ENCODE measurements around the gene APLP2. TPM values are rescaled to one million over a fixed set of nuclear protein-coding genes. Genes with fewer than 3 reads are reported as not detected.

The APLP2 gene
- total and polyA plus RNA-seq, 2 of the 13 experiments (the other 11 are each of a cell fraction or from before 2014, with no cell fraction given) = 315 to 594 TPM

DNA sequence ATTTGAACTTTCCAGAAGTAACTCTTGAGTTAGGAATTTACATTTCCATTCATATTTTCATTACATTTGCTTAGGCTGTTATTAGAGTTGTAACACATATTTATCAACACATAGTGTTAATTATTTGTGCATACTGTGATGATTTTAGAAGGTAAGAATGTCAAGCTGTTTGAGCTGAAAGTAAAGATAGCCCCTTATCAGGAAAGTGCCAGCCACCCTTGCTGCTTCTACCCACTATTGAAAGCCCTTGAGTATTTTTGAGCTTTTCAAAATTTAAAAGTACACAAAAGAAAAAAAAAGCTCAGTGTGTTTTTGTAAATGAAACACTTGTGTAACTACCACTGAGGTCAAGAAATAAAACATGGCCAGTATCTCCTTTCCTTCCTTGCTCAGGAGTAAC is 8.0 kb downstream of the APLP2 start:
- Histone ChIP-seq H3K9me3 (ENCODE audit: low read length) (no peaks in the 10 kb centered on the region), H3K9ac (ENCODE audit: insufficient read depth, low read depth, low read length) (no peak overlapping the region), H4K20me1 (ENCODE audit: insufficient read depth, low read length) (peaks cover 23% of the 10 kb centered on the region), H3K4me1 (ENCODE audit: insufficient read depth, low read length) (peaks cover 76% of the 10 kb centered on the region), H3K36me3 (replicated peaks in 1 of 2; ENCODE audit: control insufficient read depth in 1 of 2, insufficient read depth in 2 of 2, low read length in 2 of 2) (peaks cover 0 to 4% of the 10 kb centered on the region in 2 experiments; a peak in 2 of 5 replicates), H3K4me2 (ENCODE audit: low read depth, low read length) (no peak overlapping the region), H2AFZ (ENCODE audit: low read length) (no peak overlapping the region), H3K27me3 (ENCODE audit: control insufficient read depth in 1 of 2, insufficient read depth in 2 of 2, low read length in 2 of 2) (no peaks in the 10 kb centered on the region), H3K27ac (ENCODE audit: extremely low read length, insufficient read depth, low read length) (no peak overlapping the region), H3K79me2 (ENCODE audit: insufficient read depth, low read length) (peaks cover 96% of the 10 kb centered on the region), H3K4me3 (replicated peaks in 1 of 3; ENCODE audit: insufficient read depth in 1 of 3, low read depth in 2 of 3, low read length in 3 of 3) (no peak overlapping the region)
- intact Hi-C loops (cut with micrococcal nuclease; ENCODE audit: unreplicated experiment) (no loop called here), in situ Hi-C loops (cut with HindIII; ENCODE audit: extremely low pct_ligation_motif_present, low pct_unique_long_range_greater_than_20kb) (no loop called here)
- ChIA-PET POLR2A (interaction anchor here (0.7 to 1.2 kb wide), 3 partner anchors 11 to 75 kb away, joined by 3 to 4 read pairs (median 3); partner anchors contain the start of gene PRDM10), CTCF (ENCODE audit: low intra/inter-chr PET ratio, low total read pairs) (no interaction called here)
- no peak for TF ChIP-seq ZNF607 (CRISPR knock-in tag; IDR thresholded peaks at IDR 0.05; ENCODE audit: borderline replicate concordance)
- FAIRE-seq = no peak
- no peak for DNase-seq (ENCODE audit: low spot score)
- no TSS peak for BruUV-seq (replicated peaks)
- no peak for ATAC-seq

DNA sequence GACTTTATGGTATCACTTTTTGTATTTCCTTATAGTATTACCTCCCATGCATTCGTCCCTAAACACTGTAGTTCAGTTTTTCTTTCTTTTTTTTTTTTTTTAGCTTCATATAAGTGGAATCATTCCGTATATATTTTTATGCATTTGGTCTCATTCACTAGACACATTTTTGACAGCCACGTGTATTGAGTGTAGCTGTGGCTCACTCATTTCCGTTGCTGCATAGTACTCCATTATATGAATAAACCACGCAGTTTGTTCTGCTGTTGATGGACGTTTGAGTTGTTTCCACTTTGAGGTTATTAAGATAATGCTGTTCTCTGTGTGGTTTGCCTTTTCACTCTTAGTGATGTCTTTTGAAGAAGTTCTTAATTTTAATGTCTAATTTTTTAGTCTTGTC is 8.4 kb downstream of the APLP2 start:
- POLR2A ChIA-PET = interaction anchor here (0.7 to 1.2 kb wide), 3 partner anchors 11 to 75 kb away, joined by 3 to 4 read pairs (median 3); partner anchors contain the start of gene PRDM10
- Histone ChIP-seq H3K27me3 (ENCODE audit: control insufficient read depth in 1 of 2, insufficient read depth in 2 of 2, low read length in 2 of 2) (no peaks in the 10 kb centered on the region), H4K20me1 (ENCODE audit: insufficient read depth, low read length) (peaks cover 27% of the 10 kb centered on the region), H3K27ac (ENCODE audit: extremely low read length, insufficient read depth, low read length) (no peak overlapping the region), H3K9ac (ENCODE audit: insufficient read depth, low read depth, low read length) (no peak overlapping the region), H3K9me3 (ENCODE audit: low read length) (no peaks in the 10 kb centered on the region), H2AFZ (ENCODE audit: low read length) (no peak overlapping the region), H3K4me3 (replicated peaks in 1 of 3; ENCODE audit: insufficient read depth in 1 of 3, low read depth in 2 of 3, low read length in 3 of 3) (no peak overlapping the region), H3K4me1 (ENCODE audit: insufficient read depth, low read length) (peaks cover 73% of the 10 kb centered on the region), H3K79me2 (ENCODE audit: insufficient read depth, low read length) (peaks cover 96% of the 10 kb centered on the region), H3K4me2 (ENCODE audit: low read depth, low read length) (no peak overlapping the region), H3K36me3 (replicated peaks in 1 of 2; ENCODE audit: control insufficient read depth in 1 of 2, insufficient read depth in 2 of 2, low read length in 2 of 2) (peaks cover 0 to 5% of the 10 kb centered on the region in 2 experiments; a peak in 3 of 5 replicates)
- intact Hi-C loops (cut with micrococcal nuclease; ENCODE audit: unreplicated experiment) (no loop called here), in situ Hi-C loops (cut with HindIII; ENCODE audit: extremely low pct_ligation_motif_present, low pct_unique_long_range_greater_than_20kb) (no loop called here)
- BruUV-seq (replicated peaks) = no TSS peak
- WGBS (ENCODE audit: low lambda C conversion rate) = 87% methylated on average over 6 of the region's 6 CpGs
- no peak for FAIRE-seq
- CTCF ChIA-PET (ENCODE audit: low intra/inter-chr PET ratio, low total read pairs) = no interaction called here
- DNase-seq (ENCODE audit: low spot score) = no peak
- no peak for ATAC-seq
- TF ChIP-seq, protein P1, sequence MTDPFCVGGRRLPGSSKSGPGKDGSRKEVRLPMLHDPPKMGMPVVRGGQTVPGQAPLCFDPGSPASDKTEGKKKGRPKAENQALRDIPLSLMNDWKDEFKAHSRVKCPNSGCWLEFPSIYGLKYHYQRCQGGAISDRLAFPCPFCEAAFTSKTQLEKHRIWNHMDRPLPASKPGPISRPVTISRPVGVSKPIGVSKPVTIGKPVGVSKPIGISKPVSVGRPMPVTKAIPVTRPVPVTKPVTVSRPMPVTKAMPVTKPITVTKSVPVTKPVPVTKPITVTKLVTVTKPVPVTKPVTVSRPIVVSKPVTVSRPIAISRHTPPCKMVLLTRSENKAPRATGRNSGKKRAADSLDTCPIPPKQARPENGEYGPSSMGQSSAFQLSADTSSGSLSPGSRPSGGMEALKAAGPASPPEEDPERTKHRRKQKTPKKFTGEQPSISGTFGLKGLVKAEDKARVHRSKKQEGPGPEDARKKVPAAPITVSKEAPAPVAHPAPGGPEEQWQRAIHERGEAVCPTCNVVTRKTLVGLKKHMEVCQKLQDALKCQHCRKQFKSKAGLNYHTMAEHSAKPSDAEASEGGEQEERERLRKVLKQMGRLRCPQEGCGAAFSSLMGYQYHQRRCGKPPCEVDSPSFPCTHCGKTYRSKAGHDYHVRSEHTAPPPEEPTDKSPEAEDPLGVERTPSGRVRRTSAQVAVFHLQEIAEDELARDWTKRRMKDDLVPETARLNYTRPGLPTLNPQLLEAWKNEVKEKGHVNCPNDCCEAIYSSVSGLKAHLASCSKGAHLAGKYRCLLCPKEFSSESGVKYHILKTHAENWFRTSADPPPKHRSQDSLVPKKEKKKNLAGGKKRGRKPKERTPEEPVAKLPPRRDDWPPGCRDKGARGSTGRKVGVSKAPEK (CRISPR knock-in tag; IDR thresholded peaks at IDR 0.05; ENCODE audit: borderline replicate concordance) = no peak
- TF ChIP-seq TBL1XR1 (IDR thresholded peaks at IDR 0.05; ENCODE audit: borderline replicate concordance, low read length, partially characterized antibody) = no peak
- no peak for TF ChIP-seq ZNF333 (CRISPR knock-in tag; IDR thresholded peaks at IDR 0.05; ENCODE audit: borderline replicate concordance)
- no peak for TF ChIP-seq ZKSCAN8 (CRISPR knock-in tag; IDR thresholded peaks at IDR 0.05; ENCODE audit: borderline replicate concordance)
- TF ChIP-seq, protein P2, sequence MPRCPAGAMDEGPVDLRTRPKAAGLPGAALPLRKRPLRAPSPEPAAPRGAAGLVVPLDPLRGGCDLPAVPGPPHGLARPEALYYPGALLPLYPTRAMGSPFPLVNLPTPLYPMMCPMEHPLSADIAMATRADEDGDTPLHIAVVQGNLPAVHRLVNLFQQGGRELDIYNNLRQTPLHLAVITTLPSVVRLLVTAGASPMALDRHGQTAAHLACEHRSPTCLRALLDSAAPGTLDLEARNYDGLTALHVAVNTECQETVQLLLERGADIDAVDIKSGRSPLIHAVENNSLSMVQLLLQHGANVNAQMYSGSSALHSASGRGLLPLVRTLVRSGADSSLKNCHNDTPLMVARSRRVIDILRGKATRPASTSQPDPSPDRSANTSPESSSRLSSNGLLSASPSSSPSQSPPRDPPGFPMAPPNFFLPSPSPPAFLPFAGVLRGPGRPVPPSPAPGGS (CRISPR knock-in tag; IDR thresholded peaks at IDR 0.05) = no peak
- no peak for TF ChIP-seq ATF1 (CRISPR knock-in tag; IDR thresholded peaks at IDR 0.05)
- TF ChIP-seq, protein P3, sequence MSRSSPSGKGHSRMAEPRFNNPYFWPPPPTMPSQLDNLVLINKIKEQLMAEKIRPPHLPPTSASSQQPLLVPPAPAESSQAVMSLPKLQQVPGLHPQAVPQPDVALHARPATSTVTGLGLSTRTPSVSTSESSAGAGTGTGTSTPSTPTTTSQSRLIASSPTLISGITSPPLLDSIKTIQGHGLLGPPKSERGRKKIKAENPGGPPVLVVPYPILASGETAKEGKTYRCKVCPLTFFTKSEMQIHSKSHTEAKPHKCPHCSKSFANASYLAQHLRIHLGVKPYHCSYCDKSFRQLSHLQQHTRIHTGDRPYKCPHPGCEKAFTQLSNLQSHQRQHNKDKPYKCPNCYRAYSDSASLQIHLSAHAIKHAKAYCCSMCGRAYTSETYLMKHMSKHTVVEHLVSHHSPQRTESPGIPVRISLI (CRISPR knock-in tag; IDR thresholded peaks at IDR 0.05; ENCODE audit: borderline replicate concordance) = no peak
- TF ChIP-seq, protein P4, sequence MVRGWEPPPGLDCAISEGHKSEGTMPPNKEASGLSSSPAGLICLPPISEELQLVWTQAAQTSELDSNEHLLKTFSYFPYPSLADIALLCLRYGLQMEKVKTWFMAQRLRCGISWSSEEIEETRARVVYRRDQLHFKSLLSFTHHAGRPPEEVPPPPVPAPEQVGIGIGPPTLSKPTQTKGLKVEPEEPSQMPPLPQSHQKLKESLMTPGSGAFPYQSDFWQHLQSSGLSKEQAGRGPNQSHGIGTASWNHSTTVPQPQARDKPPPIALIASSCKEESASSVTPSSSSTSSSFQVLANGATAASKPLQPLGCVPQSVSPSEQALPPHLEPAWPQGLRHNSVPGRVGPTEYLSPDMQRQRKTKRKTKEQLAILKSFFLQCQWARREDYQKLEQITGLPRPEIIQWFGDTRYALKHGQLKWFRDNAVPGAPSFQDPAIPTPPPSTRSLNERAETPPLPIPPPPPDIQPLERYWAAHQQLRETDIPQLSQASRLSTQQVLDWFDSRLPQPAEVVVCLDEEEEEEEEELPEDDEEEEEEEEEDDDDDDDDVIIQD (CRISPR knock-in tag; IDR thresholded peaks at IDR 0.05; ENCODE audit: low read depth) = no peak
- no peak for TF ChIP-seq FOXA3 (CRISPR knock-in tag; IDR thresholded peaks at IDR 0.05)
- no peak for TF ChIP-seq SALL2 (CRISPR knock-in tag; IDR thresholded peaks at IDR 0.05)
- no peak for TF ChIP-seq BRD4 (CRISPR knock-in tag; IDR thresholded peaks at IDR 0.05)

All from HepG2 (cell line).